OCI-LY3 (cell line): ENCODE measurements around the gene SH3BP2.

ENCODE experiments used
- H2AFZ ChIP-seq: fragments of 200-600, 300-600 bp; shearing (Covaris generic); 2 replicates; pipeline ENCODE4 v1.6.0; 2014; ENCODE audit warnings: antibody characterized with exemption, low read depth, low read length
- H3K27ac ChIP-seq: fragments of 200-600, 300-600 bp; sonication (generic); 2 replicates; pipeline ENCODE4 v1.5.1; 2014; ENCODE audit warnings: mild to moderate bottlenecking, low read length, moderate library complexity, mixed read lengths
- H3K27me3 ChIP-seq: fragments of 200-600, 300-600 bp; sonication (generic); 2 replicates; pipeline ENCODE4 v1.6.1; 2014; ENCODE audit warnings: low read depth, low read length, mixed read lengths
- H3K36me3 ChIP-seq: fragments of 200-600, 300-600 bp; sonication (generic); replicated peaks from 2 replicates; pipeline ENCODE3; 2014; ENCODE audit warnings: low read depth, low read length, mixed read lengths
- H3K4me1 ChIP-seq: fragments of 300-600, 200-600 bp; sonication (generic); 2 replicates; pipeline ENCODE4 v1.6.1; 2014; ENCODE audit warnings: low read length, mixed read lengths
- H3K4me2 ChIP-seq: fragments of 200-600, 300-600 bp; sonication (generic); 2 replicates; pipeline ENCODE4 v1.6.1; 2014; ENCODE audit warnings: low read length, mixed read lengths
- H3K4me3 ChIP-seq: fragments of 300-600, 200-600 bp; sonication (generic); 2 replicates; pipeline ENCODE4 v1.5.1; 2014; ENCODE audit warnings: antibody characterized with exemption, mild to moderate bottlenecking, low read length, moderate library complexity
- H3K79me2 ChIP-seq: fragments of 300-600, 200-600 bp; shearing (Covaris generic); 2 replicates; pipeline ENCODE4 v1.6.1; 2014; ENCODE audit warnings: mild to moderate bottlenecking, low read length, mixed read lengths
- H3K9ac ChIP-seq: fragments of 300-600, 200-600 bp; shearing (Covaris generic); 2 replicates; pipeline ENCODE4 v1.6.0; 2014; ENCODE audit warnings: mild to moderate bottlenecking, low read length, moderate library complexity
- H3K9me3 ChIP-seq: fragments of 200-600, 300-600 bp; shearing (Covaris generic); 2 replicates; pipeline ENCODE4 v1.6.1; 2014; ENCODE audit warnings: low read length, mixed read lengths; ENCODE audit not compliant: insufficient read depth
- H4K20me1 ChIP-seq: fragments of 200-600, 300-600 bp; sonication (generic); 2 replicates; pipeline ENCODE4 v1.6.1; 2016; ENCODE audit warnings: low read length, mixed read lengths; ENCODE audit not compliant: insufficient read depth
- CTCF ChIP-seq: fragments of 200-600, 300-600 bp; sonication (generic); IDR thresholded peaks from 2 replicates; pipeline ENCODE4 v1.5.1; 2014; ENCODE audit warnings: antibody characterized with exemption, low read length, low read depth
- EZH2phosphoT487 ChIP-seq: fragments of 200-600 bp; shearing (Covaris generic); IDR thresholded peaks from 2 replicates; pipeline ENCODE4 v1.6.1; 2018; ENCODE audit warnings: antibody characterized with exemption, mixed run types, low read depth

SH3BP2 gene

GRCh38 chr4:2836391-2836859 is 43.5 kb downstream of the SH3BP2 start:
- H3K27me3 ChIP-seq: no peaks in the 10 kb centered on the region
- H3K4me3 ChIP-seq: no peak overlapping the region
- H4K20me1 ChIP-seq: no peaks in the 10 kb centered on the region
- no peak overlapping the region for H3K27ac ChIP-seq
- H3K36me3 ChIP-seq: peaks cover 10% of the 10 kb centered on the region
- no peaks in the 10 kb centered on the region for H3K79me2 ChIP-seq
- H2AFZ ChIP-seq: no peak overlapping the region
- peaks cover 27% of the 10 kb centered on the region for H3K4me1 ChIP-seq
- H3K4me2 ChIP-seq: no peak overlapping the region
- H3K9ac ChIP-seq: no peak overlapping the region
- TF ChIP-seq EZH2phosphoT487 (no peak), CTCF (no peak)
- no peaks in the 10 kb centered on the region for H3K9me3 ChIP-seq

- Histone ChIP-seq H2AFZ (peak overlapping the region; percentile 71; the same call in 1 of the 2 replicates), H3K9me3 (no peaks in the 10 kb centered on the region), H3K4me2 (peak overlapping the region; percentile 86), H3K9ac (peak overlapping the region; percentile 58), H4K20me1 (no peaks in the 10 kb centered on the region), H3K27me3 (no peaks in the 10 kb centered on the region), H3K27ac (peak overlapping the region; percentile 47), H3K79me2 (no peaks in the 10 kb centered on the region), H3K4me1 (peaks cover 27% of the 10 kb centered on the region), H3K4me3 (peak overlapping the region; percentile 74), H3K36me3 (peaks cover 10% of the 10 kb centered on the region)
- TF ChIP-seq CTCF (no peak), EZH2phosphoT487 (no peak)
Measured at GRCh38 chr4:2837110-2837903, 44.4 kb downstream of the SH3BP2 start.

GRCh38 chr4:2837904-2838496 is 45.1 kb downstream of the SH3BP2 start:
- Histone ChIP-seq H3K9me3 (no peaks in the 10 kb centered on the region), H3K79me2 (no peaks in the 10 kb centered on the region), H3K27me3 (no peaks in the 10 kb centered on the region), H3K4me2 (peak overlapping the region; percentile 86), H3K4me3 (peak overlapping the region; percentile 74), H3K9ac (peak overlapping the region; percentile 58), H3K4me1 (peaks cover 33% of the 10 kb centered on the region), H4K20me1 (no peaks in the 10 kb centered on the region), H3K36me3 (peaks cover 8% of the 10 kb centered on the region), H3K27ac (peak overlapping the region; percentile 47), H2AFZ (peak overlapping the region; percentile 71)
- no peak for TF ChIP-seq CTCF
- TF ChIP-seq EZH2phosphoT487: no peak

GRCh38 chr4:2839060-2839459 is 46.2 kb downstream of the SH3BP2 start:
- TF ChIP-seq EZH2phosphoT487 (no peak), CTCF (no peak)
- Histone ChIP-seq H2AFZ (peak overlapping the region; percentile 71; the same call in 1 of the 2 replicates), H3K27ac (no peak overlapping the region), H3K4me1 (peaks cover 33% of the 10 kb centered on the region), H3K9ac (no peak overlapping the region), H3K4me3 (peak overlapping the region; percentile 74; the same call in 1 of the 2 replicates), H3K36me3 (peaks cover 8% of the 10 kb centered on the region), H4K20me1 (no peaks in the 10 kb centered on the region), H3K4me2 (peak overlapping the region; percentile 86), H3K27me3 (no peaks in the 10 kb centered on the region), H3K79me2 (peaks cover 1% of the 10 kb centered on the region), H3K9me3 (no peaks in the 10 kb centered on the region)
